ENCODE measurements around the gene ZC3H11A.
"Not testable (repeated sequence)": the region's sequence is repeated elsewhere in the genome, so short reads cannot be mapped to it uniquely, and the experiment has no call there.

Gene ZC3H11A

GRCh38 chr1:203768256-203768655 is 27.2 kb upstream of the ZC3H11A start:
- Histone ChIP-seq H3K27me3 (ENCODE audit: insufficient read depth, low read length) (peaks cover 3% of the 10 kb centered on the region), H3K36me3 (ENCODE audit: insufficient read depth, low read length) (no peaks in the 10 kb centered on the region), H3K4me1 (ENCODE audit: insufficient read depth, low read length) (peaks cover 2% of the 10 kb centered on the region), H2AFZ (ENCODE audit: low read depth, low read length) (no peak overlapping the region), H3K9me3 (ENCODE audit: low read length) (no peaks in the 10 kb centered on the region), H3K4me3 (ENCODE audit: low read length) (no peak overlapping the region)

- H3K4me3 ChIP-seq (ENCODE audit: low read length), result no peak overlapping the region
- no peak overlapping the region for H2AFZ ChIP-seq (ENCODE audit: low read depth, low read length)
- H3K4me1 ChIP-seq (ENCODE audit: insufficient read depth, low read length), result peaks cover 2% of the 10 kb centered on the region
- H3K27me3 ChIP-seq (ENCODE audit: insufficient read depth, low read length), result peaks cover 3% of the 10 kb centered on the region
- no peaks in the 10 kb centered on the region for H3K9me3 ChIP-seq (ENCODE audit: low read length)
- H3K36me3 ChIP-seq (ENCODE audit: insufficient read depth, low read length), result no peaks in the 10 kb centered on the region
Measured at GRCh38 chr1:203769505-203770343, 25.7 kb upstream of the ZC3H11A start.

- peaks cover 2% of the 10 kb centered on the region for H3K4me1 ChIP-seq (ENCODE audit: insufficient read depth, low read length)
- H2AFZ ChIP-seq (ENCODE audit: low read depth, low read length), result no peak overlapping the region
- no peak overlapping the region for H3K4me3 ChIP-seq (ENCODE audit: low read length)
- no peaks in the 10 kb centered on the region for H3K27me3 ChIP-seq (ENCODE audit: insufficient read depth, low read length)
- H3K36me3 ChIP-seq (ENCODE audit: insufficient read depth, low read length), result no peaks in the 10 kb centered on the region
- no peaks in the 10 kb centered on the region for H3K9me3 ChIP-seq (ENCODE audit: low read length)
Measured at GRCh38 chr1:203771901-203772301, 23.5 kb upstream of the ZC3H11A start.

GRCh38 chr1:203772836-203773235 is 22.6 kb upstream of the ZC3H11A start:
- Histone ChIP-seq H3K27me3 (ENCODE audit: insufficient read depth, low read length) (no peaks in the 10 kb centered on the region), H3K4me3 (ENCODE audit: low read length) (no peak overlapping the region), H3K36me3 (ENCODE audit: insufficient read depth, low read length) (no peaks in the 10 kb centered on the region), H2AFZ (ENCODE audit: low read depth, low read length) (no peak overlapping the region), H3K4me1 (ENCODE audit: insufficient read depth, low read length) (peaks cover 2% of the 10 kb centered on the region), H3K9me3 (ENCODE audit: low read length) (no peaks in the 10 kb centered on the region)

DNA sequence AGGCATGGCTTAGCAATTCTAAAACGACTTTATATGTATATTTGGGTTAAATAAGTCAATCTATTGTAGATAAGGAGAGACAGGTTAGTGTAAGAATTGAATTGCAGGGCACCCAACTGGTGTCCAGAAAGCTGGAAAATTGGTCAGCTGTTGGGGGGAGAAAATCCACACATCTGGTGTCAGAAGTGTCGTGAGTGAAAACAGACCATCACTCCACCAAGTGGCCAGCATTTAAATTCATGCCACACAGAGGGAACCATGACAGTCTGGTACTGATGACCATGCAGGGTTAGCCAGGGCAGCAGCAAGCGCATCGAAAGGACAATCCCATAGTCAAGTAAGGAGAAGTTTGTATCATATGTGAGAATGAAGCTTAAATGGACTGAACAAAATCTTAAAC is 18.8 kb upstream of the ZC3H11A start:
- Histone ChIP-seq H3K36me3 (ENCODE audit: insufficient read depth, low read length) (no peaks in the 10 kb centered on the region), H3K27me3 (ENCODE audit: insufficient read depth, low read length) (no peaks in the 10 kb centered on the region), H3K9me3 (ENCODE audit: low read length) (no peaks in the 10 kb centered on the region), H2AFZ (ENCODE audit: low read depth, low read length) (no peak overlapping the region), H3K4me3 (ENCODE audit: low read length) (no peak overlapping the region), H3K4me1 (ENCODE audit: insufficient read depth, low read length) (no peaks in the 10 kb centered on the region)

GRCh38 chr1:203777596-203777995 is 17.8 kb upstream of the ZC3H11A start:
- H3K27me3 ChIP-seq (ENCODE audit: insufficient read depth, low read length), result no peaks in the 10 kb centered on the region
- no peak overlapping the region for H3K4me3 ChIP-seq (ENCODE audit: low read length)
- no peaks in the 10 kb centered on the region for H3K36me3 ChIP-seq (ENCODE audit: insufficient read depth, low read length)
- no peak overlapping the region for H2AFZ ChIP-seq (ENCODE audit: low read depth, low read length)
- no peaks in the 10 kb centered on the region for H3K9me3 ChIP-seq (ENCODE audit: low read length)
- H3K4me1 ChIP-seq (ENCODE audit: insufficient read depth, low read length), result no peaks in the 10 kb centered on the region

- no peaks in the 10 kb centered on the region for H3K27me3 ChIP-seq (ENCODE audit: insufficient read depth, low read length)
- no peaks in the 10 kb centered on the region for H3K4me1 ChIP-seq (ENCODE audit: insufficient read depth, low read length)
- no peak overlapping the region for H3K4me3 ChIP-seq (ENCODE audit: low read length)
- no peaks in the 10 kb centered on the region for H3K36me3 ChIP-seq (ENCODE audit: insufficient read depth, low read length)
- H3K9me3 ChIP-seq (ENCODE audit: low read length), result no peaks in the 10 kb centered on the region
- no peak overlapping the region for H2AFZ ChIP-seq (ENCODE audit: low read depth, low read length)
Measured at GRCh38 chr1:203778146-203778545, 17.3 kb upstream of the ZC3H11A start.

DNA sequence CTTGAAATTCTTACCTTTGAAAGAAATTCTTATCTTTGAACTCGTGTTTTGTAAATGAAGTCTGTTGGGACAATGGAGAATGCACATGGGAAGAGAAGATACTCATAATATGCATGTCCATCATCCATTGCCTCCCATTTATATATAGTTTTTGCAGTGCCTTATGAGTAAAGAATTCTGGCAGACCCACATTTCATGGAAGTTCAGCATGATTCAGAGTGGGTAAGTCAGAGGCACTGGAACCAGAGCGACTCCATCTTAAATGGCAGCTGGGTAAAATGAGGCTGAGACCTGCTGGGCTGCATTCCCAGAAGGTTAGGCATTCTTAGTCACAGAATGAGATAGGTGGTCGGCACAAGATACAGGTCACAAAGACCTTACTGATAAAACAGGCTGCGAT is 16.6 kb upstream of the ZC3H11A start:
- no peak overlapping the region for H3K4me3 ChIP-seq (ENCODE audit: low read length)
- H3K36me3 ChIP-seq (ENCODE audit: insufficient read depth, low read length), result no peaks in the 10 kb centered on the region
- H2AFZ ChIP-seq (ENCODE audit: low read depth, low read length), result no peak overlapping the region
- no peaks in the 10 kb centered on the region for H3K4me1 ChIP-seq (ENCODE audit: insufficient read depth, low read length)
- H3K9me3 ChIP-seq (ENCODE audit: low read length), result no peaks in the 10 kb centered on the region
- no peaks in the 10 kb centered on the region for H3K27me3 ChIP-seq (ENCODE audit: insufficient read depth, low read length)

GRCh38 chr1:203781962-203782361 is 13.5 kb upstream of the ZC3H11A start:
- H3K4me1 ChIP-seq (ENCODE audit: insufficient read depth, low read length), result no peaks in the 10 kb centered on the region
- H3K27me3 ChIP-seq (ENCODE audit: insufficient read depth, low read length), result no peaks in the 10 kb centered on the region
- no peak overlapping the region for H3K4me3 ChIP-seq (ENCODE audit: low read length)
- no peak overlapping the region for H2AFZ ChIP-seq (ENCODE audit: low read depth, low read length)
- H3K9me3 ChIP-seq (ENCODE audit: low read length), result no peaks in the 10 kb centered on the region
- H3K36me3 ChIP-seq (ENCODE audit: insufficient read depth, low read length), result no peaks in the 10 kb centered on the region

- Histone ChIP-seq H3K4me1 (ENCODE audit: insufficient read depth, low read length) (peaks cover 2% of the 10 kb centered on the region), H3K36me3 (ENCODE audit: insufficient read depth, low read length) (no peaks in the 10 kb centered on the region)
Measured at GRCh38 chr1:203789966-203790365, 5.5 kb upstream of the ZC3H11A start.

GRCh38 chr1:203791498-203791897 is 3.9 kb upstream of the ZC3H11A start:
- Histone ChIP-seq H3K36me3 (ENCODE audit: insufficient read depth, low read length) (no peaks in the 10 kb centered on the region), H3K4me3 (ENCODE audit: low read length) (no peak overlapping the region), H3K4me1 (ENCODE audit: insufficient read depth, low read length) (peaks cover 4% of the 10 kb centered on the region), H2AFZ (ENCODE audit: low read depth, low read length) (no peak overlapping the region), H3K9me3 (ENCODE audit: low read length) (no peaks in the 10 kb centered on the region), H3K27me3 (ENCODE audit: insufficient read depth, low read length) (no peaks in the 10 kb centered on the region)

More at GRCh38 chr1:203789966-203790365, 5.5 kb upstream of the ZC3H11A start:
- Histone ChIP-seq H3K27me3 (ENCODE audit: insufficient read depth, low read length) (no peaks in the 10 kb centered on the region), H2AFZ (ENCODE audit: low read depth, low read length) (no peak overlapping the region), H3K9me3 (ENCODE audit: low read length) (no peaks in the 10 kb centered on the region), H3K4me3 (ENCODE audit: low read length) (no peak overlapping the region)

DNA sequence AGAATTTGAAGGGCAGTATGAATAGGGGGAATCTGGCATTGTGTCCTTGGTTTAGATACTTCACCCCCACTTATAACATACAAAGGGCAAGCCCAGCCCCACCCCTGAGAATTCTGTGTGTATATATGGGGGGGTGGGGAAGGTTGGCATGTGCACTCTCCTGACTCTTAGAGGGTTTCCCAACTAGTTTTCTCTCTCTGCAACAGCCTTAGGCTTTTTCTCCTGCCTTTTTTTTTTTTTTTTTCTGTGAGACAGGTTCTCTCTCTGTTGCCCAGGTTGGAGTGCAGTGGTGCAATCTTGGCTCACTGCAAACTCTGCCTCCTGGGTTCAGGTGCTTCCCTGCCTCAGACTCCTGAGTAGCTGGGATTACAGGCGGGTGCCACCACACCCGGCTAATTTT is 2.9 kb upstream of the ZC3H11A start:
- Histone ChIP-seq H3K4me1 (ENCODE audit: insufficient read depth, low read length) (peaks cover 13% of the 10 kb centered on the region), H3K36me3 (ENCODE audit: insufficient read depth, low read length) (peaks cover 7% of the 10 kb centered on the region), H3K4me3 (ENCODE audit: low read length) (no peak overlapping the region), H3K27me3 (ENCODE audit: insufficient read depth, low read length) (no peaks in the 10 kb centered on the region), H3K9me3 (ENCODE audit: low read length) (no peaks in the 10 kb centered on the region), H2AFZ (ENCODE audit: low read depth, low read length) (no peak overlapping the region)

- not testable (repeated sequence) for H2AFZ ChIP-seq (ENCODE audit: low read depth, low read length); H3K4me3 ChIP-seq (ENCODE audit: low read length); H3K9me3 ChIP-seq (ENCODE audit: low read length); H3K27me3 ChIP-seq (ENCODE audit: insufficient read depth, low read length)
- Histone ChIP-seq H3K36me3 (ENCODE audit: insufficient read depth, low read length) (peaks cover 18% of the 10 kb centered on the region), H3K4me1 (ENCODE audit: insufficient read depth, low read length) (peaks cover 13% of the 10 kb centered on the region)
Measured at GRCh38 chr1:203793561-203793960, 1.9 kb upstream of the ZC3H11A start.

Measured in neuron (in vitro differentiated cells).